GM12872 (cell line): ENCODE measurements around the gene HJV.

Source experiments
- TF ChIP-seq, protein P1 (sequence below): IDR thresholded peaks from 3 replicates; pipeline ENCODE4 v1.5.1; 2011; ENCODE audit warnings: low read depth, mild to moderate bottlenecking, low read length, moderate library complexity; ENCODE audit not compliant: insufficient read depth

HJV gene

DNA sequence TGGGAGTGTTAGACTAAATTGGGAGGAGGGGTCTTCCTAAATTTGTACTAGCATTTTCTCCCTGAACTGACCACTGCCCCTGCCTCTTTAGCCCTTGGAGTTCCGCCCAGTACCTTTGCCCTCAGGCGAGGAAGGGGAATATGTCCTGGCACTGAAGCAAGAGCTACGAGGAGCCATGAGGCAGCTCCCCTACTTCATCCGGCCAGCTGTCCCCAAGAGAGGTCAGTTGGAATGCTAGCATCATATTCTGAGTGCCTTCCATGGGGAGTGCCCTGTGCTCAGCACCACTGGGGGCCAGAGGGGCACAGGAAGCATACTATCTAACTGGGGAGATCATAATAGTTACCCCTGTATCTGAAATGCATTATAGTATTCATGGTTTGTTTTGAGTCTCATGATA lies 46.3 kb downstream of the HJV start:
- TF ChIP-seq, protein P1, sequence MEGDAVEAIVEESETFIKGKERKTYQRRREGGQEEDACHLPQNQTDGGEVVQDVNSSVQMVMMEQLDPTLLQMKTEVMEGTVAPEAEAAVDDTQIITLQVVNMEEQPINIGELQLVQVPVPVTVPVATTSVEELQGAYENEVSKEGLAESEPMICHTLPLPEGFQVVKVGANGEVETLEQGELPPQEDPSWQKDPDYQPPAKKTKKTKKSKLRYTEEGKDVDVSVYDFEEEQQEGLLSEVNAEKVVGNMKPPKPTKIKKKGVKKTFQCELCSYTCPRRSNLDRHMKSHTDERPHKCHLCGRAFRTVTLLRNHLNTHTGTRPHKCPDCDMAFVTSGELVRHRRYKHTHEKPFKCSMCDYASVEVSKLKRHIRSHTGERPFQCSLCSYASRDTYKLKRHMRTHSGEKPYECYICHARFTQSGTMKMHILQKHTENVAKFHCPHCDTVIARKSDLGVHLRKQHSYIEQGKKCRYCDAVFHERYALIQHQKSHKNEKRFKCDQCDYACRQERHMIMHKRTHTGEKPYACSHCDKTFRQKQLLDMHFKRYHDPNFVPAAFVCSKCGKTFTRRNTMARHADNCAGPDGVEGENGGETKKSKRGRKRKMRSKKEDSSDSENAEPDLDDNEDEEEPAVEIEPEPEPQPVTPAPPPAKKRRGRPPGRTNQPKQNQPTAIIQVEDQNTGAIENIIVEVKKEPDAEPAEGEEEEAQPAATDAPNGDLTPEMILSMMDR, result no peak

DNA sequence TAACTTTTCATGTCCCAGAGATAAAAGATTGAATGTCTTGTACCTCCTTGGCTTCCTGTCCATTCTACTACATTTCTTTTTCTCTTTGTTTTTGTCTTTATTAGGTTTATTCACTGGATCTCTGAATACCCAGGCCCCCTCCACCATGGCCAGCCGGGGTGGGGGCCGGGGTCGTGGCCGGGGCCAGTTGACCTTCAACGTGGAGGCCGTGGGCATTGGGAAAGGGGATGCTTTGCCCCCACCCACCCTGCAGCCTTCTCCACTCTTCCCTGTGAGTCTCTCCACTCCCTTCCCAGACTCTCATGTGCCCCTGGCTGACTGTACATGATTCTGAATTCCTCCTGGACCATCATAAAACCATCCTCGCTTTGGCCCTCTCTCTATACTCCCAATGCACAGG lies 46.8 kb downstream of the HJV start:
- TF ChIP-seq, protein P1, result no peak

DNA sequence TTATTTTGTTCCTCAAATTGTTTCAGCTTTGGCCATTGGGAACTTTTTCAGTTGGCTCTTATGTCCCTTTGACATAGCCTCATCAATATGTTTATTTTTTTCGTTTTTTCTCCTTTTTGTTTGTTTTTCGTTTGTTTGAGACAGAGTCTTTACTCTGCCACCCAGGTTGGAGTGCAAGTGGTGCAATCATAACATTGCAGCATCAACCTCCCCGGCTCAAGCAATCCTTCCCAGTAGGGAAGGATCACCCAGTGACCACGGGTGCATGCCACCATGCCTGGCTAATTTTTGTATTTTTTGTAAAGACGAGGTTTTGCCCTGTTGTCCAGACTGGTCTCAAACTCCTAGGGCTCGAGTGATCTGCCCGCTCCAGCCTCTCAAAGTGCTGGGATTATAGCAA lies 49.0 kb downstream of the HJV start:
- TF ChIP-seq, protein P1, result no peak
